H9 (cell line): Measurements from ENCODE around the gene LIX1. TPM values are rescaled to one million over a fixed set of nuclear protein-coding genes. Genes with fewer than 3 reads are reported as not detected.

Experiments
- DNase-seq: peaks from one replicate; pipeline ENCODE4 v3.0.0-alpha.2; 2017
- H2AFZ ChIP-seq: one replicate; pipeline ENCODE4 v1.6.1; 2013; ENCODE audit warnings: mild to moderate bottlenecking, low read length, control low read depth, moderate library complexity
- H2AK5ac ChIP-seq: 2 replicates; pipeline ENCODE4 v1.6.1; 2013; ENCODE audit warnings: low read length, control low read depth, mixed read lengths; ENCODE audit not compliant: insufficient read length
- H2BK120ac ChIP-seq: one replicate; pipeline ENCODE4 v1.6.1; 2013; ENCODE audit warnings: low read depth, mild to moderate bottlenecking, low read length, control low read depth, inconsistent platforms; ENCODE audit not compliant: poor library complexity, severe bottlenecking
- H2BK12ac ChIP-seq: 2 replicates; pipeline ENCODE4 v1.6.1; 2013; ENCODE audit warnings: low read length, control low read depth, mixed read lengths, low read depth; ENCODE audit not compliant: insufficient read length
- H2BK15ac ChIP-seq: 2 replicates; pipeline ENCODE4 v1.6.1; 2013; ENCODE audit warnings: low read depth, low read length, control low read depth
- H2BK20ac ChIP-seq: one replicate; pipeline ENCODE4 v1.6.1; 2013; ENCODE audit warnings: low read depth, mild to moderate bottlenecking, low read length, control low read depth, inconsistent platforms; ENCODE audit not compliant: poor library complexity, severe bottlenecking
- H2BK5ac ChIP-seq: 2 replicates; pipeline ENCODE4 v1.6.1; 2013; ENCODE audit warnings: low read length, control low read depth, mixed read lengths; ENCODE audit not compliant: insufficient read length
- H3K14ac ChIP-seq: 2 replicates; pipeline ENCODE4 v1.6.1; 2013; ENCODE audit warnings: low read length, control low read depth; ENCODE audit not compliant: insufficient read depth
- H3K18ac ChIP-seq: 2 replicates; pipeline ENCODE4 v1.6.1; 2013; ENCODE audit warnings: low read depth, mild to moderate bottlenecking, mixed read lengths, low read length, control low read depth; ENCODE audit not compliant: insufficient read length
- H3K23ac ChIP-seq: 2 replicates; pipeline ENCODE4 v1.6.1; 2013; ENCODE audit warnings: low read length, control low read depth, mixed read lengths, low read depth; ENCODE audit not compliant: insufficient read length
- H3K23me2 ChIP-seq: 2 replicates; pipeline ENCODE4 v1.6.1; 2013; ENCODE audit warnings: low read depth, mild to moderate bottlenecking, mixed read lengths, low read length, control low read depth; ENCODE audit not compliant: insufficient read length, poor library complexity, severe bottlenecking
- H3K27ac ChIP-seq: 2 replicates; pipeline ENCODE4 v1.5.1; 2013; ENCODE audit warnings: low read length, control low read depth, mixed read lengths, low read depth; ENCODE audit not compliant: insufficient read length
- H3K27me3 ChIP-seq: 2 replicates; pipeline ENCODE4 v1.6.1; 2013; ENCODE audit warnings: low read length, control low read depth, inconsistent platforms; ENCODE audit not compliant: insufficient read depth
- H3K4ac ChIP-seq: 2 replicates; pipeline ENCODE4 v1.6.1; 2013; ENCODE audit warnings: low read depth, mild to moderate bottlenecking, control low read depth, inconsistent platforms, low read length, moderate library complexity
- H3K4me1 ChIP-seq: 2 replicates; pipeline ENCODE4 v1.6.1; 2013; ENCODE audit warnings: low read length, control low read depth, inconsistent platforms; ENCODE audit not compliant: insufficient read depth
- H3K4me2 ChIP-seq: 2 replicates; pipeline ENCODE4 v1.6.1; 2013; ENCODE audit warnings: low read length, control low read depth, mixed read lengths; ENCODE audit not compliant: insufficient read length, insufficient read depth
- H3K56ac ChIP-seq: 2 replicates; pipeline ENCODE4 v1.6.1; 2013; ENCODE audit warnings: low read depth, mild to moderate bottlenecking, mixed read lengths, low read length, control low read depth; ENCODE audit not compliant: insufficient read length
- H3K79me1 ChIP-seq: 2 replicates; pipeline ENCODE4 v1.6.1; 2013; ENCODE audit warnings: low read depth, mild to moderate bottlenecking, moderate library complexity, low read length, control low read depth, inconsistent platforms; ENCODE audit not compliant: insufficient read depth, poor library complexity, severe bottlenecking
- H3K79me2 ChIP-seq: 2 replicates; pipeline ENCODE4 v1.6.1; 2013; ENCODE audit warnings: low read length, control low read depth, inconsistent platforms; ENCODE audit not compliant: insufficient read depth
- H3K9ac ChIP-seq: 2 replicates; pipeline ENCODE4 v1.6.1; 2013; ENCODE audit warnings: low read length, control low read depth, mixed read lengths; ENCODE audit not compliant: insufficient read length; ENCODE audit errors: extremely low read depth
- H3K9me3 ChIP-seq: one replicate; pipeline ENCODE4 v1.6.1; 2013; ENCODE audit warnings: low read depth, low read length, inconsistent platforms; ENCODE audit not compliant: control insufficient read depth
- H3T11ph ChIP-seq: one replicate; pipeline ENCODE4 v1.6.1; 2013; ENCODE audit warnings: mild to moderate bottlenecking, low read length, control low read depth, inconsistent platforms
- H4K20me1 ChIP-seq: one replicate; pipeline ENCODE4 v1.6.1; 2013; ENCODE audit not compliant: control insufficient read depth, insufficient read length, insufficient read depth
- H4K5ac ChIP-seq: 2 replicates; pipeline ENCODE4 v1.6.1; 2013; ENCODE audit warnings: low read depth, mild to moderate bottlenecking, mixed read lengths, low read length, control low read depth; ENCODE audit not compliant: insufficient read length
- H4K8ac ChIP-seq: replicated peaks from 2 replicates; pipeline ENCODE4 v1.6.1; 2013; ENCODE audit warnings: low read length, control low read depth, mixed read lengths, low read depth; ENCODE audit not compliant: insufficient read length
- H4K91ac ChIP-seq: 2 replicates; pipeline ENCODE4 v1.6.1; 2013; ENCODE audit warnings: low read depth, mild to moderate bottlenecking, moderate library complexity, mixed read lengths, low read length, control low read depth; ENCODE audit not compliant: insufficient read length
- H3K27ac Mint-ChIP-seq, 3 experiments: 2 replicates in 2 of 3; 3 replicates in 1 of 3; pipeline ENCODE4 v1.8.0; 2020 to 2021; ENCODE audit warnings: mixed read lengths in 3 of 3, mild to moderate bottlenecking in 1 of 3, moderate library complexity in 1 of 3
- H3K27me3 Mint-ChIP-seq: 2 replicates; pipeline ENCODE4 v1.8.0; 2021; ENCODE audit warnings: low read depth, mild to moderate bottlenecking, moderate library complexity, mixed read lengths
- H3K36me3 Mint-ChIP-seq, 3 experiments: 2 replicates in 2 of 3; 3 replicates in 1 of 3; pipeline ENCODE4 v1.8.0; 2020 to 2021; ENCODE audit warnings: low read depth in 3 of 3, mixed read lengths in 3 of 3; ENCODE audit not compliant: insufficient read depth in 1 of 3
- H3K4me1 Mint-ChIP-seq, 2 experiments: 2 replicates each; pipeline ENCODE4 v1.8.0; 2020; ENCODE audit warnings: mixed read lengths in 2 of 2
- H3K4me3 Mint-ChIP-seq, 2 experiments: 2 replicates in 1 of 2; 3 replicates in 1 of 2; pipeline ENCODE4 v1.8.0; 2020 to 2021; ENCODE audit warnings: mild to moderate bottlenecking in 2 of 2, mixed read lengths in 2 of 2, moderate library complexity in 1 of 2
- H3K9me3 Mint-ChIP-seq, 2 experiments: 2 replicates in 1 of 2; 3 replicates in 1 of 2; pipeline ENCODE4 v1.8.0; 2020; ENCODE audit warnings: mild to moderate bottlenecking in 2 of 2, mixed read lengths in 2 of 2, moderate library complexity in 1 of 2
- WGBS: extraction: QIAGEN DNeasy Blood & Tissue Kit; methylation state at CpG from one replicate; pipeline ENCODE4 v1.1.7; 2013; ENCODE audit warnings: missing lambda C conversion rate, low lambda C conversion rate, mixed read lengths; ENCODE audit not compliant: insufficient read length; ENCODE audit errors: extremely low coverage; 5-methylcytosine and 5-hydroxymethylcytosine counted together
- total RNA-seq: library from RNA; stranded (reverse); gene quantifications from 2 replicates; pipeline ENCODE4 v1.2.1, GENCODE V29; 2021
- TF ChIP-seq, protein P1 (sequence below): fragments of 200-600 bp; sonication (generic); conservative IDR thresholded peaks from 3 replicates; pipeline ENCODE4 v1.8.0; 2021; ENCODE audit warnings: antibody characterized with exemption, mild to moderate bottlenecking

Gene LIX1
- total RNA-seq, 1 experiment from 2014 or later: 0.13 TPM

- TF ChIP-seq, protein P1, sequence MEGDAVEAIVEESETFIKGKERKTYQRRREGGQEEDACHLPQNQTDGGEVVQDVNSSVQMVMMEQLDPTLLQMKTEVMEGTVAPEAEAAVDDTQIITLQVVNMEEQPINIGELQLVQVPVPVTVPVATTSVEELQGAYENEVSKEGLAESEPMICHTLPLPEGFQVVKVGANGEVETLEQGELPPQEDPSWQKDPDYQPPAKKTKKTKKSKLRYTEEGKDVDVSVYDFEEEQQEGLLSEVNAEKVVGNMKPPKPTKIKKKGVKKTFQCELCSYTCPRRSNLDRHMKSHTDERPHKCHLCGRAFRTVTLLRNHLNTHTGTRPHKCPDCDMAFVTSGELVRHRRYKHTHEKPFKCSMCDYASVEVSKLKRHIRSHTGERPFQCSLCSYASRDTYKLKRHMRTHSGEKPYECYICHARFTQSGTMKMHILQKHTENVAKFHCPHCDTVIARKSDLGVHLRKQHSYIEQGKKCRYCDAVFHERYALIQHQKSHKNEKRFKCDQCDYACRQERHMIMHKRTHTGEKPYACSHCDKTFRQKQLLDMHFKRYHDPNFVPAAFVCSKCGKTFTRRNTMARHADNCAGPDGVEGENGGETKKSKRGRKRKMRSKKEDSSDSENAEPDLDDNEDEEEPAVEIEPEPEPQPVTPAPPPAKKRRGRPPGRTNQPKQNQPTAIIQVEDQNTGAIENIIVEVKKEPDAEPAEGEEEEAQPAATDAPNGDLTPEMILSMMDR: no peak
- WGBS: no CpG with 5 or more reads among the region's 2 CpGs
- peaks cover 0 to 4% of the 10 kb centered on the region in 2 experiments; a peak in 2 of 4 replicates for H3K4me1 Mint-ChIP-seq
These were observed 7.3 kb upstream of the LIX1 start for GRCh38 chr5:97149709-97150108.

More at GRCh38 chr5:97149709-97150108, 7.3 kb upstream of the LIX1 start:
- Histone ChIP-seq H3K4me1 (no peaks in the 10 kb centered on the region), H4K8ac (no peak overlapping the region), H2BK12ac (no peak overlapping the region), H3K79me1 (no peaks in the 10 kb centered on the region), H3K23ac (no peak overlapping the region), H3K79me2 (no peaks in the 10 kb centered on the region), H3K27ac (no peak overlapping the region), H4K91ac (no peak overlapping the region), H3K27me3 (no peaks in the 10 kb centered on the region), H3K23me2 (no peaks in the 10 kb centered on the region), H2BK120ac (no peak overlapping the region), H3K18ac (no peak overlapping the region), H2AFZ (no peak overlapping the region), H3K9ac (no peak overlapping the region), H2BK20ac (no peak overlapping the region), H3K14ac (no peak overlapping the region), H2BK5ac (no peak overlapping the region), H3K4ac (no peak overlapping the region), H3K9me3 (no peaks in the 10 kb centered on the region), H3K4me2 (no peak overlapping the region), H2AK5ac (no peak overlapping the region), H3K56ac (no peak overlapping the region), H3T11ph (no peak overlapping the region), H4K5ac (no peak overlapping the region), H4K20me1 (no peaks in the 10 kb centered on the region), H2BK15ac (no peak overlapping the region)
- no peaks in the 10 kb centered on the region for H3K36me3 Mint-ChIP-seq
- H3K4me3 Mint-ChIP-seq: no peak overlapping the region
- H3K27ac Mint-ChIP-seq: no peak overlapping the region
- H3K27me3 Mint-ChIP-seq: no peaks in the 10 kb centered on the region
- no peaks in the 10 kb centered on the region; a peak in 2 of 5 replicates for H3K9me3 Mint-ChIP-seq
- no peak for DNase-seq
